Tibial nerve (tissue), 4 donors: Measurements from ENCODE around the gene ETV1. TPM values are rescaled to one million over a fixed set of nuclear protein-coding genes. Genes with fewer than 3 reads are reported as not detected.

ENCODE experiments used
- DNase-seq, 2 donors: peaks; one replicate each; pipeline ENCODE4 v3.0.0-alpha.2; 2019; ENCODE audit warnings: low spot score in 2 of 2
- H3K27ac ChIP-seq, 4 donors: fragments of 200-600 bp; sonication (generic) in 3 of 4; one replicate each; pipeline ENCODE4 v1.5.1; 2017 to 2019; ENCODE audit warnings: mild to moderate bottlenecking in 1 of 4
- H3K27me3 ChIP-seq, 2 donors: fragments of 200-600 bp; sonication (generic) in 1 of 2; one replicate each; pipeline versions ENCODE4 v1.5.1 to v1.6.0; 2017 to 2019
- H3K36me3 ChIP-seq, 3 donors: fragments of 200-600 bp; sonication (generic); one replicate each; pipeline ENCODE4 v1.5.1; 2018 to 2019
- H3K4me1 ChIP-seq, 4 donors: fragments of 200-600 bp; sonication (generic) in 3 of 4; one replicate each; pipeline ENCODE4 v1.5.1; 2017 to 2019
- H3K4me3 ChIP-seq, 4 donors: fragments of 200-600 bp; sonication (generic) in 3 of 4; one replicate each; pipeline ENCODE4 v1.5.1; 2017 to 2019; ENCODE audit warnings: mild to moderate bottlenecking in 1 of 4, moderate library complexity in 1 of 4
- H3K9me3 ChIP-seq, 4 donors: fragments of 200-600 bp; sonication (generic) in 3 of 4; one replicate each; pipeline ENCODE4 v1.5.1; 2017 to 2019
- EP300 ChIP-seq, 2 donors: sonication (generic); formaldehyde crosslinking; IDR thresholded peaks; one replicate each; pipeline ENCODE4 v1.6.1; 2017; ENCODE audit warnings: antibody characterized with exemption in 2 of 2, mild to moderate bottlenecking in 1 of 2
- POLR2A ChIP-seq, 2 donors: fragments of 450-650 bp; IDR thresholded peaks; one replicate each; pipeline ENCODE4 v1.6.1; 2017; ENCODE audit warnings: antibody characterized with exemption in 2 of 2, mild to moderate bottlenecking in 2 of 2, moderate library complexity in 2 of 2
- WGBS, 2 donors: methylation state at CpG; one replicate each; pipeline ENCODE4 v1.1.5; 2018; 5-methylcytosine and 5-hydroxymethylcytosine counted together
- small RNA-seq: library from RNA; depleted of rRNA; stranded (forward); fragments of <200 nt; gene quantifications from one replicate; pipeline ENCODE3, GENCODE V24; 2016
- total RNA-seq, 4 donors: library from RNA; depleted of rRNA; stranded (reverse); fragments of >200 nt; gene quantifications; one replicate each; pipeline ENCODE4 v1.1.0, GENCODE V29; 2016
- TF ChIP-seq, protein P1 (sequence below), 5 experiments: fragments of 200-600 bp in 3 of 5; fragments of 450-650 bp in 2 of 5; sonication (generic) in 3 of 5; IDR thresholded peaks; one replicate each; pipeline ENCODE4 v1.5.1; 2016 to 2019; ENCODE audit warnings: antibody characterized with exemption in 5 of 5, mild to moderate bottlenecking in 3 of 5, moderate library complexity in 2 of 5

Gene ETV1
- total RNA-seq, 4 donors from 2014 or later: 8.4 to 13.3 (median 10.5) TPM

DNA sequence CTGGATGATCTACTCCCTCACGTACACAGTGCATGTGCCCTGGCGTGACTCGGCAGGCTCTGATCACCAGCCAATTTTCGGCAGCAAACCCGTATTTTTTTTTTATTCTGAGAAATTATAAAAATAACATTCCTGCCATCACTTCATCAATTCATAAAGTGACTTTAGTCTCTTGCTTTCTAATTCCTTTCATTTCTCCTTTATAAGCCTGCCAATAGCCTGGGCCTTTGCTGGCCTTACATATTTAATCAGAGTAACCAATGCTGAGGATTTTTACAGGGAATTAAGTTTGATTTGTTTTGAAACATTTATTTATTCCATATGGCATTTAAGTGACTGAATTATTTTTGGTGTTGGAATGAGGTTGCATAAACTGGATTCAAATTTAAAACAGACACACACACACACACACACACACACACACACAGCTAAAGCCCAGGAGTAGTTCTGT lies 140.8 kb downstream of the ETV1 start:
- Histone ChIP-seq H3K4me1 (peaks cover 0 to 3% (median 0%) of the 10 kb centered on the region in 4 donors), H3K36me3 (no peaks in the 10 kb centered on the region), H3K9me3 (no peaks in the 10 kb centered on the region), H3K27me3 (no peaks in the 10 kb centered on the region), H3K27ac (peak overlapping the region in 1 of 4 donors; percentile 61), H3K4me3 (no peak overlapping the region)
- no peak for DNase-seq
- no peak for TF ChIP-seq POLR2A (IDR thresholded peaks at IDR 0.05)
- 38 to 47% methylated on average over 5 of the region's 5 CpGs for WGBS, 2 donors

DNA sequence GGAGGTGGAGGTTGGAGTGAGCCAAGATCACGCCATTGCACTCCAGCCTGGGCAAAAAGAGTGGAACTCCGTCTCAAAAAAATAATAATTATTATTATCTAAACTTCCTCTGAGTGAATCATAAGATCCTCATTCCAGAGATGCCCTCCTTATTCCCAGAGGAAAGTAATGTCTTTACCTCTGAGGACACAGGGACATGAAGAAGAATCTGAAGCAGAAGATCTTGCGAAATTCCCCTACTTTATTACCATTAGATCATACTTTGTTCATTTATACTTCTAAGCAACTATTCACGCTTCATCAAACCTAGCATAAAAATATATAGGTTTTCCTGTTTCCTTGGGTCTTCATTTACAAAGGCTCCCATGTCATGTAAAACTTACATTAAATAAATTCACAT lies 143.1 kb downstream of the ETV1 start:
- Histone ChIP-seq H3K27ac (no peak overlapping the region), H3K9me3 (no peaks in the 10 kb centered on the region), H3K4me3 (no peak overlapping the region), H3K27me3 (no peaks in the 10 kb centered on the region), H3K36me3 (no peaks in the 10 kb centered on the region), H3K4me1 (peaks cover 0 to 3% (median 0%) of the 10 kb centered on the region in 4 donors)
- TF ChIP-seq POLR2A (IDR thresholded peaks at IDR 0.05) (no peak), EP300 (IDR thresholded peaks at IDR 0.05) (no peak)
- TF ChIP-seq, protein P1, sequence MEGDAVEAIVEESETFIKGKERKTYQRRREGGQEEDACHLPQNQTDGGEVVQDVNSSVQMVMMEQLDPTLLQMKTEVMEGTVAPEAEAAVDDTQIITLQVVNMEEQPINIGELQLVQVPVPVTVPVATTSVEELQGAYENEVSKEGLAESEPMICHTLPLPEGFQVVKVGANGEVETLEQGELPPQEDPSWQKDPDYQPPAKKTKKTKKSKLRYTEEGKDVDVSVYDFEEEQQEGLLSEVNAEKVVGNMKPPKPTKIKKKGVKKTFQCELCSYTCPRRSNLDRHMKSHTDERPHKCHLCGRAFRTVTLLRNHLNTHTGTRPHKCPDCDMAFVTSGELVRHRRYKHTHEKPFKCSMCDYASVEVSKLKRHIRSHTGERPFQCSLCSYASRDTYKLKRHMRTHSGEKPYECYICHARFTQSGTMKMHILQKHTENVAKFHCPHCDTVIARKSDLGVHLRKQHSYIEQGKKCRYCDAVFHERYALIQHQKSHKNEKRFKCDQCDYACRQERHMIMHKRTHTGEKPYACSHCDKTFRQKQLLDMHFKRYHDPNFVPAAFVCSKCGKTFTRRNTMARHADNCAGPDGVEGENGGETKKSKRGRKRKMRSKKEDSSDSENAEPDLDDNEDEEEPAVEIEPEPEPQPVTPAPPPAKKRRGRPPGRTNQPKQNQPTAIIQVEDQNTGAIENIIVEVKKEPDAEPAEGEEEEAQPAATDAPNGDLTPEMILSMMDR (IDR thresholded peaks at IDR 0.05): no peak
- 90 to 95% methylated on average over 4 of the region's 4 CpGs for WGBS, 2 donors
- DNase-seq: no peak

GRCh38 chr7:13845601-13846000 lies 143.9 kb downstream of the ETV1 start:
- Histone ChIP-seq H3K4me3 (no peak overlapping the region), H3K9me3 (no peaks in the 10 kb centered on the region), H3K36me3 (no peaks in the 10 kb centered on the region), H3K27me3 (no peaks in the 10 kb centered on the region), H3K4me1 (peaks cover 0 to 3% (median 0%) of the 10 kb centered on the region in 4 donors), H3K27ac (no peak overlapping the region)
- no peak for TF ChIP-seq POLR2A (IDR thresholded peaks at IDR 0.05)
- no peak for TF ChIP-seq EP300 (IDR thresholded peaks at IDR 0.05)
- TF ChIP-seq, protein P1 (IDR thresholded peaks at IDR 0.05): no peak
- no peak for DNase-seq
- WGBS, 2 donors: 59 to 65% methylated on average over 3 of the region's 3 CpGs

- Histone ChIP-seq H3K9me3 (no peaks in the 10 kb centered on the region), H3K36me3 (no peaks in the 10 kb centered on the region), H3K27ac (no peak overlapping the region), H3K4me1 (peaks cover 0 to 3% (median 0%) of the 10 kb centered on the region in 4 donors), H3K27me3 (no peaks in the 10 kb centered on the region), H3K4me3 (no peak overlapping the region)
- 84 to 89% methylated on average over 2 of the region's 2 CpGs for WGBS, 2 donors
- no peak for DNase-seq
- TF ChIP-seq EP300 (IDR thresholded peaks at IDR 0.05) (no peak), POLR2A (IDR thresholded peaks at IDR 0.05) (no peak)
- TF ChIP-seq, protein P1 (IDR thresholded peaks at IDR 0.05): no peak
These were observed 144.5 kb downstream of the ETV1 start for GRCh38 chr7:13844954-13845353.

GRCh38 chr7:13841284-13841683 lies 148.2 kb downstream of the ETV1 start:
- Histone ChIP-seq H3K36me3 (no peaks in the 10 kb centered on the region), H3K9me3 (no peaks in the 10 kb centered on the region), H3K27ac (no peak overlapping the region), H3K27me3 (no peaks in the 10 kb centered on the region), H3K4me3 (no peak overlapping the region), H3K4me1 (no peaks in the 10 kb centered on the region)
- TF ChIP-seq POLR2A (IDR thresholded peaks at IDR 0.05) (no peak), EP300 (IDR thresholded peaks at IDR 0.05) (no peak)
- TF ChIP-seq, protein P1 (IDR thresholded peaks at IDR 0.05): no peak
- DNase-seq: no peak
- 83 to 90% methylated on average over 2 of the region's 2 CpGs for WGBS, 2 donors

Small RNA genes lying within 50 kb of the gene (small RNA-seq; reads per million reads assigned to genes)
- not detected for gene RF00019
